Stimulated activated CD4-positive, alpha-beta T cell treated with anti-CD3 and anti-CD28 coated beads, TNF-alpha, amount 100 ng/mL, for 48 hours (primary cell): ENCODE data around the gene SMARCD3.
A peak's percentile ranks its signal among the peaks of the same experiment; 100 is the strongest.

ENCODE experiments used
- DNase-seq, 3 donors: peaks; one replicate each; pipeline ENCODE4 v3.0.0-alpha.2; 2020; ENCODE audit warnings: low read depth in 3 of 3

Gene SMARCD3

GRCh38 chr7:151237244-151238189 lies 11.0 kb downstream of the SMARCD3 start:
- no peak for DNase-seq

- DNase-seq, result no peak
Measured at GRCh38 chr7:151236406-151236805, 12.1 kb downstream of the SMARCD3 start.

DNA sequence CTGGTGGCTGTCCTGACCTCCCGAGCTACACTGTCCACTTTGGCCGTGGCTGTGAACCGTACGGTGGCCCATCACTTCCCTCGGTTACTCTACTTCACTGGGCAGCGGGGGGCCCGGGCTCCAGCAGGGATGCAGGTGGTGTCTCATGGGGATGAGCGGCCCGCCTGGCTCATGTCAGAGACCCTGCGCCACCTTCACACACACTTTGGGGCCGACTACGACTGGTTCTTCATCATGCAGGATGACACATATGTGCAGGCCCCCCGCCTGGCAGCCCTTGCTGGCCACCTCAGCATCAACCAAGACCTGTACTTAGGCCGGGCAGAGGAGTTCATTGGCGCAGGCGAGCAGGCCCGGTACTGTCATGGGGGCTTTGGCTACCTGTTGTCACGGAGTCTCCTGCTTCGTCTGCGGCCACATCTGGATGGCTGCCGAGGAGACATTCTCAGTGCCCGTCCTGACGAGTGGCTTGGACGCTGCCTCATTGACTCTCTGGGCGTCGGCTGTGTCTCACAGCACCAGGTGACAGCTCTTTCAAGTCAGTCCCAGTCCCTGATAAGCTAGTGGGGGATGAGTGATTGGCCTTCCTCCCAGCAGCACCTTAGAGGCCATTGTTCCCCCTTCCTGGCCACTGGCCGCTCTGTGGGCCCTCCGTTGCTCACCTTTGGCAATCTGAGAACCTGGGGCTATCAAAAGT lies 13.3 kb downstream of the SMARCD3 start:
- no peak for DNase-seq

DNA sequence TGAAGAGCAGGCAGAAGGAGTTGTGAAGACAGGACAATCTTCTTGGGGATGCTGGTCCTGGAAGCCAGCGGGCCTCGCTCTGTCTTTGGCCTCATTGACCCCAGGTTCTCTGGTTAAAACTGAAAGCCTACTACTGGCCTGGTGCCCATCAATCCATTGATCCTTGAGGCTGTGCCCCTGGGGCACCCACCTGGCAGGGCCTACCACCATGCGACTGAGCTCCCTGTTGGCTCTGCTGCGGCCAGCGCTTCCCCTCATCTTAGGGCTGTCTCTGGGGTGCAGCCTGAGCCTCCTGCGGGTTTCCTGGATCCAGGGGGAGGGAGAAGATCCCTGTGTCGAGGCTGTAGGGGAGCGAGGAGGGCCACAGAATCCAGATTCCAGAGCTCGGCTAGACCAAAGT lies 14.7 kb downstream of the SMARCD3 start:
- DNase-seq, result no peak

- DNase-seq, result peak in 2 of 3 donors; percentile 60 to 75
Measured at GRCh38 chr7:151232917-151233701, 15.4 kb downstream of the SMARCD3 start.

DNA sequence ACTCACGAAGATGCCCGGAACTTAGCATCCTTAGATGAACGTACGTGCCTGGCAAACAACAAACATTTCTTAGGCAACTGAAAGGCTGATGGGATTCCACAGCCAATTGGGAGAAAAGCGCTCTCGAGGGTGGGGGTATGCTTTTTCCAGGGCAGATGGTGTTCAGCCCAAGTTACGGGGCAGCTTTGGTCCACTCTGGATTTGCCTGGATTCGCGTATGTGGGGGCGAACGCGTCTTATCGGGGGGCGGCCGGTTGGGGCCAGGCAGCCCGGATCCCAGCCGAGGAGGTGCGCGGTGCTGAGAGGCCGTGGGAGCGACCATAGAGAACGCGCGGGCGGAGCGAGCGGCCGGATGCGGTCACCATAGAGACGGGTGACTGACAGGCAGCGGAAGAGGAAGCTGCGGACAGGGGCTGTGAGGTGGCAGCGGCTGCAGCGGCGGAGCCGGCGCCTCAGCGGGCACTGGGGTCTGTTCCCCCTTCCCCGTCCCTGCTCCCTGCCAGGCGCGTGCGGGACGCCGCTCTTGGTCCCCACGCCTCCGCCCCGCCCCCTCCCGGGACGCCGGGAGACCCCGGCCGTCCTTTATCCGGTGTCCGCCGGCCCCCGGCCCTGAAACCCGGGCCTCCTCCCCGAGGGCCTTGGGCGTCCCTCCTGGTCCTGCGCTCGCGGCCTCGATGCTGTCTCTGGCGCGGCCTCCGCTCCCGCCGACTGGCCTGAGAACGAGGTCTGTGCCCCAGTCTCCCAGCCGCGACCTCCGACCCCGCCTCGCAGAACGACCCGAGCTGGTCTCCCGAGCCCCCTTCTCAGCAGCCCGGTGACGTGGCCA lies 16.2 kb downstream of the SMARCD3 start, which contains the start of gene CHPF2:
Gene CHPF2, plus strand, starts transcription at position 393 of the 826 bp plus-strand sequence. CDS start 1,529 bp downstream, outside the sequence.
- peak; percentile 78 to 87 (median 81) for DNase-seq

DNA sequence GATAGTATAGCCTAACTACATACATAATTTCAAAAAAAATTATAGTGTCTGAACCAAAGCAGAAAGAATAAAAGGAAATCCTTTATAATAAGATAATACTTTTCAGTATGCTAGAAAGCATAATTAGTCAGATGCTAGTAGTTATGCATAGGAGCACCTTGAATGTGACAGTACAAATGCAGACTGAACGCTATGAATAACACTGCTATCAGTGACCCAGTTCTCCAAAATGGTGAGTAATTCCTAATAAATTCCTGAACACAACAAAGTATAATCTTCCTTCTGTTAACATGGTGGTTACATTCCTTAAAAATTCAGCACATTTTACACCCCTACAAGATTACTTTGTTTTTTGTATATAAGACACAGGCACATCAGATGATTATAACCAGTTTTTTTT lies 17.4 kb downstream of the SMARCD3 start:
- DNase-seq, result no peak

- DNase-seq, result no peak
Measured at GRCh38 chr7:151229249-151229648, 19.2 kb downstream of the SMARCD3 start.

DNA sequence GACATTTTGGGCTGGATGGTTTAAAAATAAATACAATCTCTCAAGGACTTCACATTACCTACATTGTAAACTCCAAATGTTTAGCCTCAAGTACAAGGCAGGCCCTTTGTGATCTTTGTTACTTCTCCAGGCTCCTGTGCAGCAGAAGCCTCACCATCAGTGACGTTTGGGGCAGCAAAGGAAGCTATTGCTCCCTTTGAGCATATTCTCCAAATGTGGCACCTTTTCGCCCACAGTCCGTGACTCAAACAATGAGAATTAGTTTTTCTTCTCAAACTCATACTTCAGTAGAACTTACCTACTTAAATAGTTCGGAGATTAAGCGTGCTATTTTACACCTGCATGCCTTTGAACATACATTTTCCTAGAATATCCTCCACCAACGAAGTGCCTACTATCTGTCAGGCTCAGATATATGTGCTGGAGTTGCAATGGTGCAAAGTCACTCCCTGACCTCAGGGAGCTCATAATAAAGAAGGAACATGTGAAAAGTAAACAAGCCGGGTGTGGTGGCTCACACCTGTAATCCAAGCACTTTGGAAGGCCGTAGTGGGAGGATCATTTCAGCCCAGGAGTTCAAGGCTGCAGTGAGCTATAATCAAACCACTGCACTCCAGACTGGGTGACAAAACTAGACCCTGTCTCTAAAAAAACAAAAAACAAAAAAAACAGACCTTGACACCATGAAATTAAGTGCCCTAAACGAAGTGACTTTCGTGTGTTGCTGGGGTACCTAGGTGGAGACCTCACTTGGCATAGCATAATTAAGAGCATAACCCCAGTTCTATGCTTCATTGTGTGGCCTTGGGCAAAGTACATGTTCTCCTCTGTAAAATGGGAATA lies 20.2 kb downstream of the SMARCD3 start:
- no peak for DNase-seq

GRCh38 chr7:151226875-151227782 lies 21.4 kb downstream of the SMARCD3 start, which contains the start of gene ABCF2:
TSS of gene ABCF2 (minus strand) at chr7:151227205. CDS start at chr7:151226458, 747 bp downstream.
- DNase-seq, result peak; percentile 96 to 98 (median 97)

DNA sequence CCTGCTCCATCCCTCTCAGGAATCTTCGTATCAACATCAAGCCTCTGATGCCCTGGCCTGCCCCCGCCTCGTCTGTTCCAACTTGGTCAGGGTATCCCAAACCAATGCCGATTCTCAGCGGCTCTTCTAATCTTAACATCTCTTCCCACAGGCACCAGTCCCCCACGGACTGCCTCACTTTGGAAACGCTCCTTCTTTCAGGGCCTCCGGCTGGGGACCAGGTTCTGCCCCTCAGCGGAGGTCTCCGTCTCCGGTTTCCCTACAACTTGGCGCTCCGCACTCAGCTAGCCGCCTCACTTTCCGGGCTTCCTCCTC lies 22.0 kb downstream of the SMARCD3 start:
- no peak for DNase-seq

DNA sequence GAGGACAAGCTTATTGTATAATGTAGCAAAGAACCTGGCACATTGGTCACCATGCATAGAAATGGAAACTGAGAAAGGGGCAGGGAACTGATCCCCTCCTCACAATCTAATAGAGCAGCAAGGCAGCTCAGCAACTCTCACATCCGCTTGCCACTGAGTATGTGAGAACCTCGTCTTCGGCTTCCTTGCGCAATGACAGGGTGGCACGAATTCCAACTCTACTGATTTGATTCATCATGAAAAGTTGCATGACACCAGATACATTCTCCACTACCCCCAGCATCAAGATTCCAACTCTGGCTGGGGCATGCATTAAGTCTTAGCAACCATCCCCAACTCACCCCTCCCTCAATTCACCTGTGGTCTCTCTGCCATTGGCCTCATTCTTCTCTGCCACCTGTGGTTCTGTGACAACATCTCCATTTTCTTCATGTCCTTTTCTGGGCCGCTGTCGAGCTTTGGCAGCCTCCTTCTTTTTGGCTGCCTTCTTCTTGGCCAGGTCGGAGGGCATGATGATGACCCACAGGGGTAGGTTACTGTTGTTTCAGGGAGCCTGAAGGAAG lies 22.5 kb downstream of the SMARCD3 start:
- DNase-seq, result no peak

DNA sequence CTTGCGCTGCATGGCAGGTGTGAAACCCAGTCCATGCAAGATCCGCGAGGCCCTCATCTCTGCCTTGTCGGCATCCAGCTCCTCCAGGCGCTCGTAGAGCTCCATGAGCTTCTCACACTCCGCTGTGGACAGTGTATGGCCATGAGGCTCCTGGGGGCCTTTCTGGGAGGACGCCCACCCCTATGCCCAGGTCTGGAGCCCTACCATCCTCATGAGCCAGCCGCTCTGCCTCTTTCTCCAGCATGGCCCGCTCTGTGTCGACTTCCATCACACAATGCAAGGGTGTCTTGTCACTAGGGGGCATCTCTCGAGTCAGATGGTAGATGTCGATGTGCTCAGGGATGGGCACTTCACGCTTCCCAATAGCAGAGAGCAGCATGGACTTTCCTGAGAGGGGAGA lies 24.8 kb downstream of the SMARCD3 start:
- DNase-seq, result no peak

GRCh38 chr7:151218170-151218569 lies 30.3 kb downstream of the SMARCD3 start:
- no peak for DNase-seq

- DNase-seq, result no peak
Measured at GRCh38 chr7:151215396-151215795, 33.1 kb downstream of the SMARCD3 start.

DNA sequence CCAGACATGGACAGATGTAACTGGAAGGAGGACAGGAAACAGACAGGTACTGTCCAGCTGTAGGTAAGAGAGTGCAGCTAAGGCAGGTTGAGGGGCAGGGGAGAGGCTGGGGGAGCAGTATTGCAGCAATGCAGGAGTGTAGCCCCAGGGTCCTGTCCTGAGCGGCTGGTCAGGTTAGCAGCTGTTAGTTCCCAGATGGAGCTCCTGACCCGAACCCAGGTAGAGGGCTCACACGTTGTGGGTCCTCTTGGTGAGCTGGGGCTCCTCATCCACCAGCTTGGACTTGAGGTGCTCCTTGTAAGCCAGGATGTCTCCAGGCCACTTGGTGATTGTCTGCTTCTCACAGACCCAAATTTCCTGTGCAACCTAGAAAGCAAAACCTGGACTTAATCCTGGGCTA lies 34.7 kb downstream of the SMARCD3 start:
- no peak for DNase-seq

DNA sequence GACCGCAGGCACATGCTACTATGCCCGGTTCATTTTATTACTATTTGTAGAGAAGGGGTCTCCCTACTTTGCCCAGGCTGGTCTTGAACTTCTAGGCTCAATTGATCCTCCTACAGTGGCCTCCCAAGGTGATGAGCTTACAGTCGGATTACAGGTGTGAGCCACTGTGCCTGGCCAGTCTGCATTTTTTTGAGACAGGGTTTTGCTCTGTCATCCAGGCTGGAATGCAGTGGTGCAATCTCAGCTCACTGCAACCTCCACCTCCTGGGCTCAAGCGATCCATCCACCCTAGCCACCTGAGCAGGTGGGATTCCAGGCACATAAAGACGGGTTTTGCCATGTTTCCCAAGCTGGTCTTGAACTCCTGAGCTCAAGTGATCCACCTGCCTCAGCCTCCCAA lies 35.9 kb downstream of the SMARCD3 start:
- no peak for DNase-seq

- DNase-seq, result no peak
Measured at GRCh38 chr7:151211155-151211772, 37.2 kb downstream of the SMARCD3 start.
